ENCODE results near the gene CDH13. TPM values are rescaled to one million over a fixed set of nuclear protein-coding genes. Genes with fewer than 3 reads are reported as not detected.

The CDH13 gene
- total and polyA plus RNA-seq, 2 experiments from 2014 or later, result 1.6 to 4.4 TPM

DNA sequence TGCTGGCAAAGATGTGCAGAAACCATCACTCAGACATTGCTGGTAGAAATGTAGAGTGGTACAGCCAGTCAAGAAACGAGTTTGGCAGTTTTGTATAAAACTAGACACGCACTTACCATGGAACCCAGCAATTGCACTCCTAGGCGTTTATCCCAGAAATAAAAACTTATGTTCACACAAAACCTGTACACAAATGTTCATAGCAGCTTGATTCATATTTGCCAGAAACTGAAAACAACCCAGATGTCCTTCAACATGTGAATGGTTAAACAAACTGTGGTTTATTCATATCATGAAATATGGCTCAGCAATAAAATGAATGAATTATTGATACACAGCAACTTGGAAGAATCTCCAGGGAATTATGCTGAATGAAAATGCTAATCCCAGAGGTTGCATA is 570.0 kb downstream of the CDH13 start (continued):
- TF ChIP-seq, protein P1, sequence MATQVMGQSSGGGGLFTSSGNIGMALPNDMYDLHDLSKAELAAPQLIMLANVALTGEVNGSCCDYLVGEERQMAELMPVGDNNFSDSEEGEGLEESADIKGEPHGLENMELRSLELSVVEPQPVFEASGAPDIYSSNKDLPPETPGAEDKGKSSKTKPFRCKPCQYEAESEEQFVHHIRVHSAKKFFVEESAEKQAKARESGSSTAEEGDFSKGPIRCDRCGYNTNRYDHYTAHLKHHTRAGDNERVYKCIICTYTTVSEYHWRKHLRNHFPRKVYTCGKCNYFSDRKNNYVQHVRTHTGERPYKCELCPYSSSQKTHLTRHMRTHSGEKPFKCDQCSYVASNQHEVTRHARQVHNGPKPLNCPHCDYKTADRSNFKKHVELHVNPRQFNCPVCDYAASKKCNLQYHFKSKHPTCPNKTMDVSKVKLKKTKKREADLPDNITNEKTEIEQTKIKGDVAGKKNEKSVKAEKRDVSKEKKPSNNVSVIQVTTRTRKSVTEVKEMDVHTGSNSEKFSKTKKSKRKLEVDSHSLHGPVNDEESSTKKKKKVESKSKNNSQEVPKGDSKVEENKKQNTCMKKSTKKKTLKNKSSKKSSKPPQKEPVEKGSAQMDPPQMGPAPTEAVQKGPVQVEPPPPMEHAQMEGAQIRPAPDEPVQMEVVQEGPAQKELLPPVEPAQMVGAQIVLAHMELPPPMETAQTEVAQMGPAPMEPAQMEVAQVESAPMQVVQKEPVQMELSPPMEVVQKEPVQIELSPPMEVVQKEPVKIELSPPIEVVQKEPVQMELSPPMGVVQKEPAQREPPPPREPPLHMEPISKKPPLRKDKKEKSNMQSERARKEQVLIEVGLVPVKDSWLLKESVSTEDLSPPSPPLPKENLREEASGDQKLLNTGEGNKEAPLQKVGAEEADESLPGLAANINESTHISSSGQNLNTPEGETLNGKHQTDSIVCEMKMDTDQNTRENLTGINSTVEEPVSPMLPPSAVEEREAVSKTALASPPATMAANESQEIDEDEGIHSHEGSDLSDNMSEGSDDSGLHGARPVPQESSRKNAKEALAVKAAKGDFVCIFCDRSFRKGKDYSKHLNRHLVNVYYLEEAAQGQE (IDR thresholded peaks at IDR 0.05; ENCODE audit: unreplicated experiment), result no peak

DNA sequence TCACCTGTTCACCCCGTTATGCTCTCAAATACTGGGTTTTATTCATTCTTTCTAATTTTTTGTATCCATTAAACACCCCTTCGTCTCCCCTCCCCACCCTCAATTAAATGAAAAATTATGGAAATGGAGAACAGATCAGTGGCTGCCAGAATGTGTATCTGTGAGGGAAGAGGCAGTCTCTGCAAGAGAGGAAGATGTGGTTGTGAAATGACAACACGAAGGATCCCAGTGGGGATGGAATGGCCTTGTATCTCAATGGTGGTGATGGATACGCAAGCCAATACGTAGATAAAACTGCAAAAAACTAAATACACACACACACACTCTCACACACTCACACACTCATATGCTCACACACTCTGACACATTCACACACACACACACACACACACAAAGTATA is 570.7 kb downstream of the CDH13 start:
- Histone ChIP-seq H3K36me3 (ENCODE audit: insufficient read depth) (no peaks in the 10 kb centered on the region), H3K4me1 (ENCODE audit: insufficient read depth) (no peaks in the 10 kb centered on the region), H3K27me3 (ENCODE audit: insufficient read depth) (no peaks in the 10 kb centered on the region), H3K4me3 (no peak overlapping the region), H3F3A (replicated peaks; ENCODE audit: low read depth) (no peaks in the 10 kb centered on the region), H4K20me1 (replicated peaks; ENCODE audit: insufficient read depth) (no peaks in the 10 kb centered on the region), H3K79me2 (replicated peaks; ENCODE audit: insufficient read depth) (no peaks in the 10 kb centered on the region), H3K9me2 (ENCODE audit: insufficient read depth) (no peaks in the 10 kb centered on the region), H3K4me2 (no peak overlapping the region), H2AFZ (no peak overlapping the region), H3K27ac (ENCODE audit: low read depth) (no peak overlapping the region)
- no peaks in the 10 kb centered on the region for H3K27me3 Mint-ChIP-seq (ENCODE audit: insufficient read depth, low read depth, poor library complexity)
- TF ChIP-seq, protein P2, sequence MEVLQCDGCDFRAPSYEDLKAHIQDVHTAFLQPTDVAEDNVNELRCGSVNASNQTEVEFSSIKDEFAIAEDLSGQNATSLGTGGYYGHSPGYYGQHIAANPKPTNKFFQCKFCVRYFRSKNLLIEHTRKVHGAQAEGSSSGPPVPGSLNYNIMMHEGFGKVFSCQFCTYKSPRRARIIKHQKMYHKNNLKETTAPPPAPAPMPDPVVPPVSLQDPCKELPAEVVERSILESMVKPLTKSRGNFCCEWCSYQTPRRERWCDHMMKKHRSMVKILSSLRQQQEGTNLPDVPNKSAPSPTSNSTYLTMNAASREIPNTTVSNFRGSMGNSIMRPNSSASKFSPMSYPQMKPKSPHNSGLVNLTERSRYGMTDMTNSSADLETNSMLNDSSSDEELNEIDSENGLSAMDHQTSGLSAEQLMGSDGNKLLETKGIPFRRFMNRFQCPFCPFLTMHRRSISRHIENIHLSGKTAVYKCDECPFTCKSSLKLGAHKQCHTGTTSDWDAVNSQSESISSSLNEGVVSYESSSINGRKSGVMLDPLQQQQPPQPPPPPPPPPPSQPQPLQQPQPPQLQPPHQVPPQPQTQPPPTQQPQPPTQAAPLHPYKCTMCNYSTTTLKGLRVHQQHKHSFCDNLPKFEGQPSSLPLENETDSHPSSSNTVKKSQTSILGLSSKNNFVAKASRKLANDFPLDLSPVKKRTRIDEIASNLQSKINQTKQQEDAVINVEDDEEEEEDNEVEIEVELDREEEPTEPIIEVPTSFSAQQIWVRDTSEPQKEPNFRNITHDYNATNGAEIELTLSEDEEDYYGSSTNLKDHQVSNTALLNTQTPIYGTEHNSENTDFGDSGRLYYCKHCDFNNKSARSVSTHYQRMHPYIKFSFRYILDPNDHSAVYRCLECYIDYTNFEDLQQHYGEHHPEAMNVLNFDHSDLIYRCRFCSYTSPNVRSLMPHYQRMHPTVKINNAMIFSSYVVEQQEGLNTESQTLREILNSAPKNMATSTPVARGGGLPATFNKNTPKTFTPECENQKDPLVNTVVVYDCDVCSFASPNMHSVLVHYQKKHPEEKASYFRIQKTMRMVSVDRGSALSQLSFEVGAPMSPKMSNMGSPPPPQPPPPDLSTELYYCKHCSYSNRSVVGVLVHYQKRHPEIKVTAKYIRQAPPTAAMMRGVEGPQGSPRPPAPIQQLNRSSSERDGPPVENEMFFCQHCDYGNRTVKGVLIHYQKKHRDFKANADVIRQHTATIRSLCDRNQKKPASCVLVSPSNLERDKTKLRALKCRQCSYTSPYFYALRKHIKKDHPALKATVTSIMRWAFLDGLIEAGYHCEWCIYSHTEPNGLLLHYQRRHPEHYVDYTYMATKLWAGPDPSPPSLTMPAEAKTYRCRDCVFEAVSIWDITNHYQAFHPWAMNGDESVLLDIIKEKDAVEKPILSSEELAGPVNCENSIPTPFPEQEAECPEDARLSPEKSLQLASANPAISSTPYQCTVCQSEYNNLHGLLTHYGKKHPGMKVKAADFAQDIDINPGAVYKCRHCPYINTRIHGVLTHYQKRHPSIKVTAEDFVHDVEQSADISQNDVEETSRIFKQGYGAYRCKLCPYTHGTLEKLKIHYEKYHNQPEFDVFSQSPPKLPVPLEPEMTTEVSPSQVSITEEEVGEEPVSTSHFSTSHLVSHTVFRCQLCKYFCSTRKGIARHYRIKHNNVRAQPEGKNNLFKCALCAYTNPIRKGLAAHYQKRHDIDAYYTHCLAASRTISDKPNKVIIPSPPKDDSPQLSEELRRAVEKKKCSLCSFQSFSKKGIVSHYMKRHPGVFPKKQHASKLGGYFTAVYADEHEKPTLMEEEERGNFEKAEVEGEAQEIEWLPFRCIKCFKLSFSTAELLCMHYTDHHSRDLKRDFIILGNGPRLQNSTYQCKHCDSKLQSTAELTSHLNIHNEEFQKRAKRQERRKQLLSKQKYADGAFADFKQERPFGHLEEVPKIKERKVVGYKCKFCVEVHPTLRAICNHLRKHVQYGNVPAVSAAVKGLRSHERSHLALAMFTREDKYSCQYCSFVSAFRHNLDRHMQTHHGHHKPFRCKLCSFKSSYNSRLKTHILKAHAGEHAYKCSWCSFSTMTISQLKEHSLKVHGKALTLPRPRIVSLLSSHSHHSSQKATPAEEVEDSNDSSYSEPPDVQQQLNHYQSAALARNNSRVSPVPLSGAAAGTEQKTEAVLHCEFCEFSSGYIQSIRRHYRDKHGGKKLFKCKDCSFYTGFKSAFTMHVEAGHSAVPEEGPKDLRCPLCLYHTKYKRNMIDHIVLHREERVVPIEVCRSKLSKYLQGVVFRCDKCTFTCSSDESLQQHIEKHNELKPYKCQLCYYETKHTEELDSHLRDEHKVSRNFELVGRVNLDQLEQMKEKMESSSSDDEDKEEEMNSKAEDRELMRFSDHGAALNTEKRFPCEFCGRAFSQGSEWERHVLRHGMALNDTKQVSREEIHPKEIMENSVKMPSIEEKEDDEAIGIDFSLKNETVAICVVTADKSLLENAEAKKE (CRISPR knock-in tag; IDR thresholded peaks at IDR 0.05), result no peak
- TF ChIP-seq EZH2phosphoT487 (IDR thresholded peaks at IDR 0.05; ENCODE audit: unreplicated experiment) (no peak), ZNF331 (CRISPR knock-in tag; IDR thresholded peaks at IDR 0.05; ENCODE audit: low read depth) (no peak), EZH2 (IDR thresholded peaks at IDR 0.05; ENCODE audit: low read depth, unreplicated experiment) (no peak), JUNB (IDR thresholded peaks at IDR 0.05; ENCODE audit: unreplicated experiment) (no peak), NANOG (IDR thresholded peaks at IDR 0.05; ENCODE audit: borderline replicate concordance) (no peak), CREB1 (CRISPR knock-in tag; IDR thresholded peaks at IDR 0.05; ENCODE audit: low read depth) (no peak), POLR2AphosphoS5 (IDR thresholded peaks at IDR 0.05; ENCODE audit: low read depth) (no peak), ZNF114 (CRISPR knock-in tag; IDR thresholded peaks at IDR 0.05) (no peak)
- TF ChIP-seq, protein P3, sequence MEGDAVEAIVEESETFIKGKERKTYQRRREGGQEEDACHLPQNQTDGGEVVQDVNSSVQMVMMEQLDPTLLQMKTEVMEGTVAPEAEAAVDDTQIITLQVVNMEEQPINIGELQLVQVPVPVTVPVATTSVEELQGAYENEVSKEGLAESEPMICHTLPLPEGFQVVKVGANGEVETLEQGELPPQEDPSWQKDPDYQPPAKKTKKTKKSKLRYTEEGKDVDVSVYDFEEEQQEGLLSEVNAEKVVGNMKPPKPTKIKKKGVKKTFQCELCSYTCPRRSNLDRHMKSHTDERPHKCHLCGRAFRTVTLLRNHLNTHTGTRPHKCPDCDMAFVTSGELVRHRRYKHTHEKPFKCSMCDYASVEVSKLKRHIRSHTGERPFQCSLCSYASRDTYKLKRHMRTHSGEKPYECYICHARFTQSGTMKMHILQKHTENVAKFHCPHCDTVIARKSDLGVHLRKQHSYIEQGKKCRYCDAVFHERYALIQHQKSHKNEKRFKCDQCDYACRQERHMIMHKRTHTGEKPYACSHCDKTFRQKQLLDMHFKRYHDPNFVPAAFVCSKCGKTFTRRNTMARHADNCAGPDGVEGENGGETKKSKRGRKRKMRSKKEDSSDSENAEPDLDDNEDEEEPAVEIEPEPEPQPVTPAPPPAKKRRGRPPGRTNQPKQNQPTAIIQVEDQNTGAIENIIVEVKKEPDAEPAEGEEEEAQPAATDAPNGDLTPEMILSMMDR (conservative IDR thresholded peaks at IDR 0.05; ENCODE audit: low read depth in 2 of 2), result no peak
- H3K27ac Mint-ChIP-seq, result no peak overlapping the region
- H3K36me3 Mint-ChIP-seq (ENCODE audit: low read depth), result no peaks in the 10 kb centered on the region
- H3K4me1 Mint-ChIP-seq, result no peaks in the 10 kb centered on the region
- H3K4me3 Mint-ChIP-seq, result no peak overlapping the region
- no peaks in the 10 kb centered on the region; the same call in 2 of the 3 replicates for H3K9me3 Mint-ChIP-seq
- no peak for ATAC-seq
- no peak for DNase-seq (ENCODE audit: low spot score)

All from GM23338 (cell line).